NCI-H82 treated with DMSO at 0.1 percent for 48 hours (cell line): Measurements from ENCODE around the gene FBLIM1.

Source experiments
- DNase-seq: peaks from one replicate; lab custom pipeline; 2025; ENCODE audit not compliant: unreplicated experiment; lab: John Stamatoyannopoulos, UW

The FBLIM1 gene

GRCh38 chr1:15747378-15747777, 11.2 kb upstream of the FBLIM1 start:
- no peak for DNase-seq

DNA sequence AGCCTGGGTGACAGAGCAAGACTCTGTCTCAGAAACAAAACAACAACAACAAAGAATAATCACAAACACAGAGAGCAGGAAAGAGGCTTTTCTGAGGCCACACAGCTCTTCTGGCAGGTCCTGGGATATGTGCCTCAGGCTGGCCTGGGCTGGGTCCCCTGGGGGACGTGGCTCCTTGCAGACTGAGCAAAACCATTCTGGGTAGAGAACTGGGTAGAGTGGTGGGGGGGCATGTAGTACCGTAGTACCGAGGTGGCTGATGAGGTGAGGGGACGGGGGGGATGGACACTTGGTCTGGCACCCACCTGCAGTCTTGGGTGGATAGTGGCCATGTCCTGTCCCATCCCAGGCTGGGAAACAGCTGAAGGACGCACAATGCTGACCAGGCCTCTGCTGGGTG, 10.3 kb upstream of the FBLIM1 start:
- DNase-seq, result no peak

DNA sequence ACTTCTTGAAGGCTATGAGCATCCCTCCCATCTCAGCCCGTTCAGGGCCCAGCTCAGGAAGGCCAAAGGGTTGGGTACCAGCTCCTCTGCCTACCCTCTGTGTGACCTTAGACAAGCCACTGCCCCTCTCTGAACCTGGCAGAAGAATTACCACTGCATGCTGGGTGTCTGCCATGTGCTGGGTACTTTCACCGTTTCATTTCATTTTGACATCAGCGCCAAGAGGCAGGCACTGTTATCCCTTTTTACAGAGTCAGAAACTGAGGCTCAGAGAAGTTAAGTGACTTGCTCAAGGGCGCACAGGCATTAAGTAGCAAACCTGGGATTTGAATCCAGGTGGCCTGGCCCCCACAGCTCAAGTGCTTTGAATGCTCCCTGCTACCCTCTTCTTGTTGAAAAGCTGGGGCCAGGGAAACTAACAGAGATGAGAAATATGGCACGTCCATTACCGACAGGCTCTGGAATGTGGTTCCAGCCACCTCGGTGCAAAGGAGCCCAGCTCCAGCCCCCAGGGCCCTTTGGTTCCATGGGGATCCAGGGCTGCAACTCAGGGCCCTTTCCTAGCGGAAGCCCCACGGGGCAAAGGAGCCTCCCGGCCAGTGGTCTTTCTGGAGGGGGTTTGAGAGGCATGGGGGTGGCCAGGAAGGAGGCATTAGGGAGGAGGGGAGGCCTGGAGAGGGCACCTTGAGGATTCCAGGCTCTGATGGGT, 9.8 kb upstream of the FBLIM1 start:
- no peak for DNase-seq

DNA sequence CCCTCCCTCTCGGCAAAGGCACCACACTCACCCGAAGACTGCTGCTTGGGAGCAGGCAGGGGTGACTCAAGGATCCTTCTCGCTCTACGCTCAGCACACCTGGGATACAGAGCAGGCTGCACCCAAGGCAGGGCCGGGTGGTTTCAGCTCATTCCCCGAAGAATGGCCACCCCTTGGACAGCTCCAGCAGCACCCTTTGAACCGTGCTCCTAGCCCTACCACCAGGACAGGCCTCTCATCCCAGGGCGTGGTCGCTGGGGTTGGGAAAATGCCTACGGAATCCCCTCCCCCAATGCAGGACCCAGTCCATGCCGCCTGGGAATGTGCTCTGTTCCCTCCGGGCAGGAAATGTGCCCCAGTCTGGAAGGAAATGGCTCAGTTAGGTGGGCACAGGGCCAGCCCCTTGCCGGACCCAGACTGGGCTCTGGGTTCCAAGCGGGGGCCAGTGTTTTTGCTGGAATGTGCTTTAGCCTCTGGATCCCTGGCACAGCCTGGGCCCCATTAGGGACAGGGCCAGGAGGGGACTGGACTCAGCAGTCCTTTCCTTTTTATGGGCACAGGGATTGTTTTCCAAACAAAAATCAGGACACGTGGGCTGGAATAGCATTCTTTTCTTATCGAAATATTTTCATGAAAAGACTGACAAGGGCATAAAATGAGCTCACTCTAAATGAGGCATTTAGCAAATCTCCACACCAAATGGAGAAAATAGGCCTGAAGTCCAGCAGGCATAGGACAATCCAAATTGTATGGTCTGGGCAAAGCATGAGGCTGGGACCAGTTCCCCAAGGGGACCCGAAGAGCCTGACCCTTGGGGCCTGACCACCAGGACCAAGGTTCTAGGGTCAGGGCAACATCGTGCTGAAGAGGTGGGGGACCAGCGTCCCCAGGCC, 8.9 kb upstream of the FBLIM1 start:
- DNase-seq, result no peak

- DNase-seq, result no peak
Observed at GRCh38 chr1:15750924-15751323, 7.7 kb upstream of the FBLIM1 start.

DNA sequence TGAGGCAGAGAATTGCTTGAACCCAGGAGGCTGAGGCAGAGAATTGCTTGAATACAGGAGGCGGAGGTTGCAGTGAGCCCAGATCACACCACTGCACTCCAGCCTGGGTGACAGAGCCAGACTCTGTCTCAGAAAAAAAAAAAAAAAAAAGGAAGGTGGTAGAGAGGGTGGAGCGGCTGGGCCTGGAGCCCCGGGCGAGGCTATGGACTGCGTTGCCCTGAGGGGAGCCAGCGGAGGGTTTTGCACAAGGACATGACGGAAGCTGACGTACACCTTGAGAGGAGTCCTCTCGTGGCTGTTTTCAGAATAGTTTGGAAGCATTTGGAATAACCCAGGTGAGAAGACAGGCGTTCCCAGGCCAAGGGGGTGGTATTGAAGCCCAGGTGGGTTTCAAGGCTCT, 6.9 kb upstream of the FBLIM1 start:
- no peak for DNase-seq

DNA sequence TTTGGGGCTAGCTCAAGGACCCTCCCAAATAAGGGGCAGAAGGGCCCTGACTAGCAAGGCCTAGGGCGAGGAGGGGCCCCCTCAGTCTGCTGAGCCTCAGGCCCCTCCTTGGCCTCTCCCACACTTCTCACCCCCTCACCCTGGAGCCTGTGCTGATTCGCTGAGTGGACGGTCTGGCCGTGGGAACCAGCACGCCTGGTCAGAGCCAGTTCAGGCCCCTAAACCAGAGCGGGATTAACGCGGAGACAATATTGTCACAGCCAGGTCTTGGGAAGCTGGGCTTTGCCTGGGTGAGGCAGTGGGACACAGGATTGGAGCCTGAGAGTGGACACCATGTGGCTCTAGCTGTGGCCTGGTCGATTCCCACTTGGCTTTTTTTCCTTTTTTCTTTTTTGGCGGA, 4.8 kb upstream of the FBLIM1 start:
- no peak for DNase-seq

- DNase-seq, result no peak
Observed at GRCh38 chr1:15755021-15755645, 3.5 kb upstream of the FBLIM1 start.

DNA sequence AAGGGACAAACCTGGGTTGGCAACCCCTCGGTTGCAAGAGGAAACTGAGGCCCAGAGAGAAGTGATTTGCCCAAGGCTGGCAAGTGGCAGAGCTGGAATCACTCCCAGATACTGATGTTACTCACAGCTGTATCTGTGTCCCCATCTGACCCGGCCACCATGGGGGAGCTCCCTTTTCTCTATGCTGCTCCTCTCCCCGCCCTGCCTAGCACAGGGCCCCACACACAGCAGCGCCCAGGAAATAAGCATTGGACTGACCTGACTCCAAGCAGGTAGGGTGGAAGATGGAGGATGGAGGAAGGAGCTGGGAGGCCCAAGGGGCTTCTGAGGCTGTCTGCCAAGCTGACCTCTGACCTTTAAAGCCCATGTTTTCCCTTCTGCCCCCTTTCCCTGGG, 3.0 kb upstream of the FBLIM1 start:
- no peak for DNase-seq

DNA sequence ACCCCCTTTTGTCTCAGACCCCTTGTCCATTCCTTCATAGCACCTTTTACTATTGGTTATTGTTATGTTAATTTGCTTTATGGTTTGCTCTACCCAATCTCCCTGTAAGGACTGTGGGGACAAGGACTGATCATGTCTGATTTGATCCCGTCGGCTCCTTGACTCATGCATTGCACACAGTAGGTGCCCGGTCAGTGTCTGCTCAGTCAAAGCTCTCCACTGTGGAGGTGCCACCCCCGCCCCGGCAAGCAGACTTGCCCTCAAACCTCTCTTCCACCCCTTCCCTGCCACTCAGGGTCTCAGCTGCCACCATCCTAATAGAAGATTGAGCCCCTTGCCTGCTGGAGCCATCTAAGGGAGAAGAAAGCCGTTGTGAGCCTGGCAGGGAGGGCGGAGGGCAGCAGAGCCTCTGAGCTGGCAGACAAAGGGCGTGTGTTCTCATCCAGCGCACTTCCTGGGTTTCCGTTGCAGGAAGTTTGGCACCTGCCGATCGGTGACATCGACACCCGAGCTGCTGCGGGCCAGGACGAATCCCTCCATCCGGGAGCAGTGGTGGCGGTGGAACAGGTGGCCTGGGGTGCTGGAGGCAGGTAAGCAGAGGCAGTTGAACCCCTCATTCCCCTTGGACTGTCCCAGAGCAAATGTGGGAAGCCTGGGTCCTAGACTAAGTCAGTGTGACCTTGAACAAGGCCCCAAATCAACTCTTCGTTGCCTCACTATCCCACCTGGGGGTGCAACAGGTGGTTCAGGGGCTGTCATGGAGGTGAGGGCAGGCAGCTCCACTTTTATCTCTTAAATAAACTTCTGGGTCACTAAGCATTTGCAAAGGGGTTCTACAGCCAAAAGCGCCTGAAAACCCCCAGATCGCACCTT, 2.2 kb upstream of the FBLIM1 start:
- no peak for DNase-seq

DNA sequence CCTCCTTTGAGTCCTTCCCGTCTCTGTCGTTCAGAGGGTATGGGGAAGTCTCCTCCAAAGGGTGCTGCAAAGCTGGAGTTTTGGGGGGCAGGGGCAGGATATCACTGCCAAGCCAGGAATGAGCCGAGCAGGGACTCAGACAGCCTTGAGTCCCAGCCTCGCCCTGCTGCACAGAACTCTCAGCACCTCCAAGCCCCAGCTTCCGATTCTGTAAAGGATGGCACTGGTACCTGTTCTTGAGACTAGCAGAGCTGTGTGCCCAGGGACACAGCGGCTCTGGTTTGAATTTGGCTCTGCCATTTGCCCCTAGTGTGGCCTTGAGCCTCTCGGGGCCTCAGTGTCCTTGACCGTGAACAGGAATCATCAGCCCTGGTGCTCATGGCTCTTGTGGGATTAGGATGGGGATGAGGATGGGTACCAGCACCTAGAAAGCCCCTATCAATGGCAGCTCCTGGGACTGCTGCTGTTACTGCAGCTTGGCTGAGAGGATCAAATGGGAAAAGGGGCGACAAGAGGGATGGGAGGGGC, 1.5 kb upstream of the FBLIM1 start:
- DNase-seq, result no peak

- no peak for DNase-seq
Observed at GRCh38 chr1:15757575-15758342, 836 bp upstream of the FBLIM1 start.

DNA sequence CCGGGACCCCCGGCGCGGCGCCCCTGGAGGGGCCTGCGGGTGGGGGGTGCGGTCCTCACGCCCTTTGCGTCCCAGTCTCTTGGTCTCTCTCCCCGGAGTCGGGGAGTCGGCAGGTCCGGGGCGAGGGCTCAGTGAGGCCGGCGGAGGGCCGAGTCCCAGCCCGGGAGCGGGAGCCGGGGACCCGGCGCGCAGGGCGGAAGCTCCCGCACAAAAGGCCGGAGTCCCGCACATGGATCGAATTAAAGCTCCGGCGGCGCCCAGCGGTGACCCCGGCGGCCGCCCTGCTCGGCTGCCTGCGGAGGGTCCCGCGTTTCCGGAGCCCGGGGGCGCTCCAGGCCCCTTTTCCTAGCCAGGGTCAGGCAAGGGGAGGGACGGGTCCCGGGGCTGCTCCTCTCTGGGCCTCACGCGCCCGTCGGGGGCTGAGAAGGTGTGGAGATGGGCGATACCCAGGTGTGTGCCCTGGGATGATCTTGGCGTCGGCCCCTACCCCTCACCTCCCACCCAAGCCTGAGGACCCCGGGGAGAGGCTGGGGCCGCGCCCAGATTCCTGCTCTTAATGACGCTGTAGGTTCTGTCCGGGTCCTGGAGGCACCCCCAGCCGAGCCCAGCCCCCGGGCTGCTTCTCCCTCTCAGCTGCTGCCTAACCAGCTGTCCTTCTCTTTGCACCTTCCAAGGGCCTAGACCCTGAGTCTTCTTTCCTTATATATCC, 512 bp downstream of the FBLIM1 start:
- DNase-seq, result no peak

GRCh38 chr1:15760520-15761211, 2.1 kb downstream of the FBLIM1 start:
- DNase-seq, result no peak

GRCh38 chr1:15761366-15762128, 3.0 kb downstream of the FBLIM1 start:
- no peak for DNase-seq

GRCh38 chr1:15762546-15762945, 4.0 kb downstream of the FBLIM1 start:
- DNase-seq, result no peak

DNA sequence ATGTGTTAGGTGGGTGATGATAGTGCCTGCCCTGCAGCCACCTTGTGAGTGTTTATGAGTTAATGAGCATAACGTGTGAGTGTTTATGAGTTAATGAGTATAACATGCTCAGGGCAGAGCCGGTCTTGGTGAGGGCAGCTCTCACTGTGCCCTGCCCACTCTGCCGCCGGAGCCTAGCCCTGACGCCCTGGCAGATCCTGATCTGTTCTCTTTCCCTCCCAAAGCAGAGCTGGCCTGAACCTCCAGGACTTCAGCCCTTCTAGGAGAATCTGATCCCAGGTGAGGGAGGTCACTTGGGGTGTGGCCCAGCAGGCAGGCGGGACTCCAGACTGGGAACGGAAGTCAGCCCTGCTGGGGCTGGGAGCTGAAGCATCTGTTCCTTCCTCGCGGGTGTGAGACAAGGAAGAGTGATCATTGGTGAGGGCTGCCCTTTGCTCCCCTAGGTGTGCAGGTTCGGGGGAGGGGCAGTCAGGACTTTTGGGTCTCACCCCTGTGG, 5.7 kb downstream of the FBLIM1 start:
- no peak for DNase-seq

- DNase-seq, result no peak
Observed at GRCh38 chr1:15764890-15765289, 6.3 kb downstream of the FBLIM1 start.
